KMS-11 (cell line): Measurements from ENCODE around the gene TRPC3.

ENCODE experiments used
- H2AFZ ChIP-seq: fragments of 200-600 bp; sonication (generic); 2 replicates; pipeline ENCODE4 v1.6.1; 2016; ENCODE audit warnings: antibody characterized with exemption, mixed run types, low read depth
- H3K27ac ChIP-seq: fragments of 200-600 bp; sonication (generic); 2 replicates; pipeline ENCODE4 v1.6.1; 2016; ENCODE audit warnings: mild to moderate bottlenecking, mixed run types
- H3K27me3 ChIP-seq: fragments of 200-600 bp; sonication (generic); 2 replicates; pipeline ENCODE4 v1.6.1; 2017; ENCODE audit warnings: mild to moderate bottlenecking, low read depth, mixed run types, moderate library complexity; ENCODE audit not compliant: insufficient read depth
- H3K36me3 ChIP-seq: fragments of 200-600 bp; sonication (generic); 2 replicates; pipeline ENCODE4 v1.6.1; 2017; ENCODE audit warnings: mild to moderate bottlenecking, mixed run types; ENCODE audit not compliant: insufficient read depth
- H3K4me1 ChIP-seq: fragments of 200-600 bp; sonication (generic); 2 replicates; pipeline ENCODE4 v1.6.1; 2016; ENCODE audit warnings: mild to moderate bottlenecking, low read depth, mixed run types; ENCODE audit not compliant: poor library complexity, severe bottlenecking
- H3K4me2 ChIP-seq: fragments of 200-600 bp; sonication (generic); 2 replicates; pipeline ENCODE4 v1.7.0; 2016; ENCODE audit warnings: mild to moderate bottlenecking, mixed run types
- H3K4me3 ChIP-seq: fragments of 200-600 bp; sonication (generic); IDR thresholded peaks from 2 replicates; pipeline ENCODE4 v1.6.1; 2017; ENCODE audit warnings: low read depth, low read length, mixed read lengths; ENCODE audit not compliant: insufficient read depth
- H3K79me2 ChIP-seq: fragments of 200-600 bp; sonication (generic); 2 replicates; pipeline ENCODE4 v1.6.1; 2016; ENCODE audit warnings: low read depth, mixed run types; ENCODE audit not compliant: insufficient read depth
- H3K9ac ChIP-seq: fragments of 200-600 bp; sonication (generic); 2 replicates; pipeline ENCODE4 v1.6.1; 2016; ENCODE audit warnings: mild to moderate bottlenecking, mixed run types
- H4K20me1 ChIP-seq: fragments of 200-600 bp; sonication (generic); 2 replicates; pipeline ENCODE4 v1.6.1; 2016; ENCODE audit warnings: mild to moderate bottlenecking, mixed run types; ENCODE audit not compliant: insufficient read depth
- TF ChIP-seq, protein P1 (sequence below): fragments of 200-600 bp; sonication (generic); conservative IDR thresholded peaks from 2 replicates; pipeline ENCODE4 v1.6.1; 2017; ENCODE audit warnings: low read depth, mild to moderate bottlenecking, antibody characterized with exemption, low read length, moderate library complexity, mixed read lengths

Gene TRPC3

DNA sequence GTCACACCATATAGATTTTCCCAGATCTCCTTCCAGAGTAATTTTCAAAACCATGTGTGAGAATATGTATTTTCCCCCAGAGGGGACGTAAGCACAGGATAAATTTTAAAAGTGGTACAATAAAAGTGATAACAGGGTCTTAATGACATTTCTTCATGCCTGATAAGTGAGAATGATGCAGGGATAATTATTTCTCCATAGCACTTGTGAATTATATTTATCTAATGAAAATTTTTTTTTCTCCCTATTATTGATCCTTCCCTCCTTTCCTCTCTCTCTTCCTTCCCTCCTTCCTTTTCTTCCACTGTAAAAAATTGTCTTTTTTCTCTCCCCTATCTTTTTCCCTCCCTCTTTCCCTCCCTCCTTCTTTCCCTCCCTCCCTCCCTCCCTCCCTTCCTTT lies 17.0 kb upstream of the TRPC3 start:
- Histone ChIP-seq H3K27me3 (no peaks in the 10 kb centered on the region), H3K4me3 (no peak overlapping the region), H3K4me2 (no peak overlapping the region), H4K20me1 (no peaks in the 10 kb centered on the region), H3K27ac (no peak overlapping the region), H3K4me1 (no peaks in the 10 kb centered on the region), H3K9ac (no peak overlapping the region), H3K36me3 (no peaks in the 10 kb centered on the region), H2AFZ (no peak overlapping the region), H3K79me2 (no peaks in the 10 kb centered on the region)
- TF ChIP-seq, protein P1, sequence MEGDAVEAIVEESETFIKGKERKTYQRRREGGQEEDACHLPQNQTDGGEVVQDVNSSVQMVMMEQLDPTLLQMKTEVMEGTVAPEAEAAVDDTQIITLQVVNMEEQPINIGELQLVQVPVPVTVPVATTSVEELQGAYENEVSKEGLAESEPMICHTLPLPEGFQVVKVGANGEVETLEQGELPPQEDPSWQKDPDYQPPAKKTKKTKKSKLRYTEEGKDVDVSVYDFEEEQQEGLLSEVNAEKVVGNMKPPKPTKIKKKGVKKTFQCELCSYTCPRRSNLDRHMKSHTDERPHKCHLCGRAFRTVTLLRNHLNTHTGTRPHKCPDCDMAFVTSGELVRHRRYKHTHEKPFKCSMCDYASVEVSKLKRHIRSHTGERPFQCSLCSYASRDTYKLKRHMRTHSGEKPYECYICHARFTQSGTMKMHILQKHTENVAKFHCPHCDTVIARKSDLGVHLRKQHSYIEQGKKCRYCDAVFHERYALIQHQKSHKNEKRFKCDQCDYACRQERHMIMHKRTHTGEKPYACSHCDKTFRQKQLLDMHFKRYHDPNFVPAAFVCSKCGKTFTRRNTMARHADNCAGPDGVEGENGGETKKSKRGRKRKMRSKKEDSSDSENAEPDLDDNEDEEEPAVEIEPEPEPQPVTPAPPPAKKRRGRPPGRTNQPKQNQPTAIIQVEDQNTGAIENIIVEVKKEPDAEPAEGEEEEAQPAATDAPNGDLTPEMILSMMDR: no peak

DNA sequence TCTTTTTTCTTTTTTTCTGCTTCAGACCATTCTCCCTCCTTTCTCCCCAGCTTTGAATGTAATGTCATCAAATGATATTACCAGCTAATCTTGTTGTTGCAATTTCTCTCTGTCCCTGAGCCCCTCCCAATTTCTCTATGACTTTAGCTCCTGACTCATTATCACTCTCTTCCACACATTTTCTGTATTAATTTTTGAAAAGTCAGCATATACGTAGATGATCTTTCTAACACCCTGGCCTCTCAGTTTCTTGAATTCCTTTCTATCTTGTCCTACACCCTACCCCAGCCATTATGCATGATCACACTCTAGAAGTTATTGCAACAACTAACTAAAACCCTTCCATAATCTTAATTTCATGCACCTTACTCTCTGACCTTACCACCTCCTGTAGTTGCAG lies 13.1 kb upstream of the TRPC3 start:
- H3K4me1 ChIP-seq: no peaks in the 10 kb centered on the region
- H3K79me2 ChIP-seq: no peaks in the 10 kb centered on the region
- no peaks in the 10 kb centered on the region for H3K27me3 ChIP-seq
- H3K9ac ChIP-seq: no peak overlapping the region
- no peak overlapping the region for H3K4me2 ChIP-seq
- TF ChIP-seq, protein P1: no peak
- no peaks in the 10 kb centered on the region for H3K36me3 ChIP-seq
- H4K20me1 ChIP-seq: no peaks in the 10 kb centered on the region
- no peak overlapping the region for H3K27ac ChIP-seq
- H3K4me3 ChIP-seq: no peak overlapping the region
- H2AFZ ChIP-seq: no peak overlapping the region

DNA sequence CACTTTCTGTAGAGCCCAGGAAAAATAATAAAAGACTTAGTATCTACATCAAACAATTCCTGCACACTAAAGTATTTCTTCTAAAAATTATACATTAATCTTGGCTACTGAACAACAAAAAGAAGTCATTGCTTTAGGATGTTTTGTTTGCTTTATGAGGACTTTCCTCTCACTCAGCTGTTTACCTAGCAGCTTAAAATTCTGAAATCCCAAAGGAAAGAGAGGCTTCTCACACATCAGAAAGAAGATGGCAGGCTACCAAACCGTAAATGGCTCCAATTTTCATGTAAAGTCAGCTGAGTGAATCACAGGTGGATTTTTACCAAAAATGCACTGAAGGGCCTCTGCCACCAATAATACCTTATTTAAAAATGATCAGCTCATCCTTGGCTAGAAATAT lies 9.0 kb upstream of the TRPC3 start:
- TF ChIP-seq, protein P1: no peak
- Histone ChIP-seq H3K27me3 (no peaks in the 10 kb centered on the region), H4K20me1 (no peaks in the 10 kb centered on the region), H2AFZ (no peak overlapping the region), H3K9ac (no peak overlapping the region), H3K4me3 (no peak overlapping the region), H3K79me2 (no peaks in the 10 kb centered on the region), H3K27ac (no peak overlapping the region), H3K4me2 (no peak overlapping the region), H3K36me3 (no peaks in the 10 kb centered on the region), H3K4me1 (no peaks in the 10 kb centered on the region)

DNA sequence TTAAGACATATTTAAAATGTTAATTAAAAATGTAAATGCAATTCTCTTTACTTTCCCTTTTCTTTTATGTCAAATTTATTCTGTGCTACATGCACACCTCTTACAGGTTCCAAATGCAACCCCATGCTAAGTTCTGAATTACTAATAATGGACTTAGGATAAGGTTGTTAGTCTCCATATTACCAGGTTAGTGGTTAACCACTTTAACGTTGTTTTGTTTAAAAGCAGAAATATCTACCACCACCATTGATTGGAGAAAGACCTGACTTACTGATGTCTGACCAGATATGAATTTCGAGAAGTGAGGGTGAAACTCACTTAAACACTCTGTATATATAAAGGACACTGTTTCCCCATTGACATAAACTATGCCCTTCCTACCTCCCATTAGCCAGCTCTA lies 6.9 kb upstream of the TRPC3 start:
- H2AFZ ChIP-seq: no peak overlapping the region
- no peaks in the 10 kb centered on the region for H3K79me2 ChIP-seq
- H3K4me2 ChIP-seq: no peak overlapping the region
- no peaks in the 10 kb centered on the region for H3K27me3 ChIP-seq
- H3K9ac ChIP-seq: no peak overlapping the region
- no peak overlapping the region for H3K4me3 ChIP-seq
- TF ChIP-seq, protein P1: no peak
- no peak overlapping the region for H3K27ac ChIP-seq
- no peaks in the 10 kb centered on the region for H3K36me3 ChIP-seq
- H3K4me1 ChIP-seq: no peaks in the 10 kb centered on the region
- H4K20me1 ChIP-seq: no peaks in the 10 kb centered on the region
